Measurements from ENCODE around the gene SFTPA1. TPM values are rescaled to one million over a fixed set of nuclear protein-coding genes. Genes with fewer than 3 reads are reported as not detected.
"Not testable (repeated sequence)": the region's sequence is repeated elsewhere in the genome, so short reads cannot be mapped to it uniquely, and the experiment has no call there.

The SFTPA1 gene
- total RNA-seq, 1 donor from 2014 or later, result not detected

DNA sequence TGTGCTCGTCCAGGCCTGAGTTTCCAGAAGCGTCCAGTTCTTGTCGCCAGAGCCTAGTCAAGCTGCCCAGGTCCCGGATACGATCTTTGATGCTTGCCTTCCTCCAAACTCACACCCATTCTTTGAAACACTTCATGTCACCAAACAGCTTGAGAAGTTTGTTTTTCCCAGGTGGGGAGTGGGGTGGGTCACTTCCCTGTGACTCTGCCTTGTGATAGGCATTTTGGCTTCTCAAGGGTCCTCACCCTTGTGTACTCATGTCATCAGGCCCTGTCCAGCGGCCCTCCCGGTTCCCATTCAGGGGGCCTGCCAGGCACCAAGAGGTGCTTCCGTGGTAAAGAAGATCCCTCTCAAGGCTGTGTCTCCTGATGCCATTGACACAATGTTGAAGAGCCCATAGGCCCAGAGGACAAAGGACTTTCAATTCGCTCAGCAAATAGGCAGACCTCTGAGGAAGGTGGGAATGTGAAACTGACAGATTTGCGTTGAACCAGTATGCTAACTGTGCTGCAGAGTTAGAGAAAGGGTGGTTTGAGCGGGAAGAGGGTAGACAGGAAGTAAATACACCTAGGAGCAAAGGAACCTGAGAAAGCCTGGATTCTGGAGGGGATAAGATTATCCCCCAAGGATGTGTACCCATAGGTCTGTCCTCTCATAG is 24.7 kb upstream of the SFTPA1 start:
- H3K4me1 Mint-ChIP-seq (ENCODE audit: unreplicated experiment), result no peaks in the 10 kb centered on the region
- no peaks in the 10 kb centered on the region for H3K36me3 Mint-ChIP-seq (ENCODE audit: low read depth, unreplicated experiment)
- no peak overlapping the region for H3K4me3 Mint-ChIP-seq (ENCODE audit: unreplicated experiment)
- DNase-seq (ENCODE audit: low spot score), result no peak
- H3K27ac Mint-ChIP-seq (ENCODE audit: unreplicated experiment), result no peak overlapping the region
- H3K27me3 Mint-ChIP-seq (ENCODE audit: unreplicated experiment), result peaks cover 6% of the 10 kb centered on the region
- no peak for TF ChIP-seq CTCF (IDR thresholded peaks at IDR 0.05; ENCODE audit: unreplicated experiment)
- H3K9me3 Mint-ChIP-seq (ENCODE audit: unreplicated experiment), result no peaks in the 10 kb centered on the region

GRCh38 chr10:79586933-79587332 is 23.8 kb upstream of the SFTPA1 start:
- DNase-seq (ENCODE audit: low spot score), result no peak
- Mint-ChIP-seq H3K4me3 (ENCODE audit: unreplicated experiment) (no peak overlapping the region), H3K4me1 (ENCODE audit: unreplicated experiment) (no peaks in the 10 kb centered on the region), H3K36me3 (ENCODE audit: low read depth, unreplicated experiment) (no peaks in the 10 kb centered on the region), H3K9me3 (ENCODE audit: unreplicated experiment) (no peaks in the 10 kb centered on the region), H3K27me3 (ENCODE audit: unreplicated experiment) (peaks cover 6% of the 10 kb centered on the region), H3K27ac (ENCODE audit: unreplicated experiment) (no peak overlapping the region)
- TF ChIP-seq CTCF (IDR thresholded peaks at IDR 0.05; ENCODE audit: unreplicated experiment), result no peak

- H3K27me3 Mint-ChIP-seq (ENCODE audit: unreplicated experiment), result peaks cover 6% of the 10 kb centered on the region
- DNase-seq (ENCODE audit: low spot score), result no peak
- no peaks in the 10 kb centered on the region for H3K36me3 Mint-ChIP-seq (ENCODE audit: low read depth, unreplicated experiment)
- no peak overlapping the region for H3K27ac Mint-ChIP-seq (ENCODE audit: unreplicated experiment)
- no peak overlapping the region for H3K4me3 Mint-ChIP-seq (ENCODE audit: unreplicated experiment)
- TF ChIP-seq CTCF (IDR thresholded peaks at IDR 0.05; ENCODE audit: unreplicated experiment), result no peak
- H3K4me1 Mint-ChIP-seq (ENCODE audit: unreplicated experiment), result no peaks in the 10 kb centered on the region
- no peaks in the 10 kb centered on the region for H3K9me3 Mint-ChIP-seq (ENCODE audit: unreplicated experiment)
Measured at GRCh38 chr10:79588800-79589199, 21.9 kb upstream of the SFTPA1 start.

DNA sequence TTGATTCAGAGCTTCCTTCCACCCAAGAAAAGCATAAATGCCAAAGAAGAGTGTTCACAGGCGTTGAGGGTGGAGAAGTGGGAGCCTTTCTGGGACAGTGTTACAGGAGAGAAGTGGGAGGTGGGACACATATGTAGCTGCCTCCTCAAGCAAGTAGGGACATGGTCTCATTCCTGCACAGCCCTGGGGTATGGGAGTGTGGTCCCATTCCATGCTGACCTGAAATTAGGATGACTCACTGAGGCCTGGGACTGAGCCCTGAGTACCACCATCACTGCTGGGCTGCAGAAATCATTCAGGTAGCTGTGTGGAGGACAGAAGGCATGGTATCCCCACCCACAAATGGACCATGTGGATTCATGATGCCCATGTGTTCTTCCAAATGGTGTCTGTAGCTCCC is 17.4 kb upstream of the SFTPA1 start:
- Mint-ChIP-seq H3K27ac (ENCODE audit: unreplicated experiment) (no peak overlapping the region), H3K4me1 (ENCODE audit: unreplicated experiment) (no peaks in the 10 kb centered on the region), H3K4me3 (ENCODE audit: unreplicated experiment) (no peak overlapping the region), H3K27me3 (ENCODE audit: unreplicated experiment) (no peaks in the 10 kb centered on the region), H3K9me3 (ENCODE audit: unreplicated experiment) (peaks cover 7% of the 10 kb centered on the region), H3K36me3 (ENCODE audit: low read depth, unreplicated experiment) (peaks cover 16% of the 10 kb centered on the region)
- TF ChIP-seq CTCF (IDR thresholded peaks at IDR 0.05; ENCODE audit: unreplicated experiment), result no peak
- DNase-seq (ENCODE audit: low spot score), result no peak

DNA sequence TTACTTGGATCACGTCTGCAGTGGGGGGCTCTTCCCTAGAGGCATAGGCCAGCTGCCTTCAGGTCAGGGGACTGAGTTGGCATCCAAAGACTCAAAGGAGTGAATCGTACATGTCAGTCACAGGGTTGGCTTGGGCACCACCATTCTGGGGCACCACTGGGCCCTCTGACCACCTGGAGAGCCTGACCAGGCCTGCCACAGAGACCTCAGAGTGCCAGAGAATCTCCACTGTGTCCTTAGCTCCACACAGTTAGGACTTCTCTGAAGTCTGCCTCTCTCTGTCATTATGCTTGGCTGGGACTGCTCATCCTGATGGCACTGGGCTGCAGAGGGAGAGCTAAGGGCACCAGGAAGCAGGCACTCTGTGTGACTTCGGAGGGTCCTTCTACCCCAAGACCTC is 16.2 kb upstream of the SFTPA1 start:
- H3K27ac Mint-ChIP-seq (ENCODE audit: unreplicated experiment); H3K4me3 Mint-ChIP-seq (ENCODE audit: unreplicated experiment); H3K9me3 Mint-ChIP-seq (ENCODE audit: unreplicated experiment); DNase-seq (ENCODE audit: low spot score); H3K4me1 Mint-ChIP-seq (ENCODE audit: unreplicated experiment); H3K27me3 Mint-ChIP-seq (ENCODE audit: unreplicated experiment): not testable (repeated sequence)
- H3K36me3 Mint-ChIP-seq (ENCODE audit: low read depth, unreplicated experiment), result peaks cover 21% of the 10 kb centered on the region

All from endothelial cell (in vitro differentiated cells).